ENCODE data around the gene JMJD8.

- TF ChIP-seq POLR2A (IDR thresholded peaks at IDR 0.05) (no peak), CTCF (IDR thresholded peaks at IDR 0.05 in 8 of 11, conservative IDR thresholded peaks at IDR 0.05 in 3 of 11) (no peak), POLR2AphosphoS5 (IDR thresholded peaks at IDR 0.05) (peak in 2 of 3 donors; percentile 27 to 32)
Measured at GRCh38 chr16:725463-726187, 41.5 kb upstream of the JMJD8 start.

All from spleen (tissue), 7 donors.